CD4-positive, alpha-beta memory T cell (primary cell): ENCODE data around the gene STOM. TPM values are rescaled to one million over a fixed set of nuclear protein-coding genes. Genes with fewer than 3 reads are reported as not detected.

Experiments
- CTCF ChIA-PET: fragments of 350-600 bp; sonication (Branson Sonifier 250); formaldehyde crosslinking; loops from one replicate; lab custom pipeline; 2021; ENCODE audit warnings: inconsistent platforms; ENCODE audit not compliant: partially characterized antibody; lab: Charles Lee
- POLR2A ChIA-PET: fragments of 350-600 bp; sonication (Branson Sonifier 250); formaldehyde crosslinking; loops from one replicate; lab custom pipeline; 2021; ENCODE audit not compliant: partially characterized antibody; lab: Charles Lee
- DNase-seq, 5 donors: peaks; one replicate each; pipeline versions ENCODE4 v3.0.0 to v3.0.0-alpha.2; 2020 to 2022; ENCODE audit warnings: mixed read lengths in 1 of 5
- H3K27ac ChIP-seq: one replicate; pipeline ENCODE4 v1.7.0; 2013; ENCODE audit warnings: low read depth, low read length
- H3K27me3 ChIP-seq: 2 replicates; pipeline ENCODE4 v1.7.0; 2013; ENCODE audit warnings: mild to moderate bottlenecking, low read length, moderate library complexity; ENCODE audit not compliant: insufficient read depth
- H3K36me3 ChIP-seq: 2 replicates; pipeline ENCODE4 v1.7.0; 2013; ENCODE audit warnings: mild to moderate bottlenecking, low read length, moderate library complexity; ENCODE audit not compliant: insufficient read depth
- H3K4me1 ChIP-seq: 2 replicates; pipeline ENCODE4 v1.7.0; 2013; ENCODE audit warnings: mild to moderate bottlenecking, low read length, moderate library complexity; ENCODE audit not compliant: insufficient read depth
- H3K4me3 ChIP-seq, 2 donors: one replicate each; pipeline ENCODE4 v1.7.0; 2013; ENCODE audit warnings: low read length in 2 of 2, mild to moderate bottlenecking in 1 of 2
- H3K9me3 ChIP-seq, 2 donors: one replicate each; pipeline ENCODE4 v1.7.0; 2013; ENCODE audit warnings: low read length in 2 of 2, control low read depth in 1 of 2; ENCODE audit not compliant: control insufficient read depth in 1 of 2
- H3K27ac Mint-ChIP-seq, 7 donors: one replicate each; pipeline ENCODE4 v1.8.0; 2020 to 2021; ENCODE audit warnings: mixed read lengths in 7 of 7, mild to moderate bottlenecking in 6 of 7, inconsistent platforms in 3 of 7, moderate library complexity in 3 of 7
- H3K27me3 Mint-ChIP-seq, 2 donors: one replicate each; pipeline ENCODE4 v1.8.0; 2020 to 2021; ENCODE audit warnings: mixed read lengths in 2 of 2
- H3K36me3 Mint-ChIP-seq, 2 donors: one replicate each; pipeline ENCODE4 v1.8.0; 2020 to 2021; ENCODE audit warnings: mixed read lengths in 2 of 2, inconsistent platforms in 1 of 2, mild to moderate bottlenecking in 1 of 2
- H3K4me1 Mint-ChIP-seq, 4 donors: one replicate each; pipeline ENCODE4 v1.8.0; 2020 to 2021; ENCODE audit warnings: mixed read lengths in 4 of 4, mild to moderate bottlenecking in 1 of 4
- H3K4me3 Mint-ChIP-seq, 8 donors: one replicate each; pipeline ENCODE4 v1.8.0; 2020 to 2021; ENCODE audit warnings: mixed read lengths in 8 of 8, mild to moderate bottlenecking in 7 of 8, moderate library complexity in 6 of 8, inconsistent platforms in 3 of 8
- H3K9me3 Mint-ChIP-seq, 8 donors: one replicate each; pipeline ENCODE4 v1.8.0; 2020 to 2021; ENCODE audit warnings: mixed read lengths in 8 of 8, mild to moderate bottlenecking in 5 of 8, inconsistent platforms in 3 of 8, moderate library complexity in 1 of 8
- intact Hi-C: fragments of 100-400 bp; cut with micrococcal nuclease; formaldehyde crosslinking; loops from one replicate; pipeline ENCODE4 v1.15.1; 2023
- polyA plus RNA-seq, 2 donors: library from polyadenylated mRNA; unstranded; fragments of 300-500 nt; fragmentation: Illumina TruSeq; gene quantifications; one replicate each; pipeline ENCODE4 v1.2.3, GENCODE V29; 2021
- total RNA-seq, 2 experiments: library from RNA; stranded (reverse); gene quantifications; one replicate each; pipeline ENCODE4 v1.2.3, GENCODE V29; 2021

Gene STOM
- total and polyA plus RNA-seq, 4 experiments from 2014 or later = 81.2 to 254 (median 135) TPM

DNA sequence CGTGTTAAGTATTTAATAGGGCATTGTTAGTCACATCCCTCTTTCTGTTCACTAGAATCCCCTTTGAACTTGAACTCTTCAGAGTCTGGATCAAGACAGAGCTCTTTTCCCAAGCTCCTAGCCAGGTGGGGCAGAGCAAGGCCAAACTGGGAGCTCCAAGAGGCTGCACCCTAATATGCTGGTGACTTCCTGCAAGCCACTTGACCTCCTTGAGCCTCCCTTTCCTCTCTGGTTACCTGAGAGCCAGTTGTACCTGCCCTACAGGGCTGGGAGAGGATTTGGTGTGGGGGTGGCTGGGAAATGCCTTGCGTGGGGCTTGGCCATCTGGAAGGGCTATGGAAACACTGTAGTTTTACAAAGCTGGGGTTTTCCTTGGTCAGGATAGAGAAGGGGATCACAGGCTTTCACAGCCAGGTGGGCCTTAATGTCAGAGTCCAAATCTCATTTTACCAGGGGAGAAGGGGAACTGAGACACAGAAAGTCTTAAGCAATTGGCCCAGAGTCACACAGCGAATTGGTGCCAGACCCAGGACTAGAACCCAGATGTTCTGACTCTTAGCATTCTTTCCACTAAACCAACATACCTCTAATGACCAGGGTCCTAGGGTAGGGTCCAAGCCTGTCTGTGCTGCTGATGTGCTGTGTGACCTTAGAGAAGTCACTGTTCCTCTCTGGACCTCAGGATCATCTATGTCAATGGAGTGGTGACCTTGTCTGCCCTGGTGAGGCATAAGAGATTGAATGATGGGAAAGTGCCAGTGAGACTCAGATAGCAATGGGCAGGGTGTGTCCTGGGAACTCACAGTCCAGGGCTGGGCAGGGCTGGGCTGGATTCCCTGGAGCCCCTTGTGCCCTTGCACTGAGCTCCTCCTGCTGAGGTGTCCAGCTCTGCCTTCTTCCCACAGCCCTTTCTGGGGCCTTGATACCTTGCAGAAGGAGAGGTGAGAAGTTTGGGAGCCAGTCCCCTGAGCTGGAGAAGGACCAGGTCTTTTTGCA lies 66.3 kb downstream of the STOM start:
- ChIA-PET POLR2A (no interaction called here), CTCF (interaction anchor here (1.5 kb wide), 1 partner anchor 16 kb away, joined by 6 read pairs; no protein-coding TSS in a partner anchor)
- peaks cover 9 to 13% (median 11%) of the 10 kb centered on the region in 4 donors for H3K4me1 Mint-ChIP-seq
- no peaks in the 10 kb centered on the region for H3K9me3 Mint-ChIP-seq
- H3K27ac ChIP-seq = no peak overlapping the region
- H3K9me3 ChIP-seq = no peaks in the 10 kb centered on the region
- no peaks in the 10 kb centered on the region for H3K36me3 ChIP-seq
- no peak overlapping the region for H3K4me3 Mint-ChIP-seq
- peaks cover 0 to 19% of the 10 kb centered on the region in 2 donors for H3K36me3 Mint-ChIP-seq
- no peaks in the 10 kb centered on the region for H3K27me3 ChIP-seq
- DNase-seq = no peak
- intact Hi-C loops = no loop called here
- peaks cover 9 to 13% of the 10 kb centered on the region in 2 donors for H3K27me3 Mint-ChIP-seq
- H3K4me1 ChIP-seq = peaks cover 6% of the 10 kb centered on the region
- no peak overlapping the region for H3K4me3 ChIP-seq
- no peak overlapping the region for H3K27ac Mint-ChIP-seq

DNA sequence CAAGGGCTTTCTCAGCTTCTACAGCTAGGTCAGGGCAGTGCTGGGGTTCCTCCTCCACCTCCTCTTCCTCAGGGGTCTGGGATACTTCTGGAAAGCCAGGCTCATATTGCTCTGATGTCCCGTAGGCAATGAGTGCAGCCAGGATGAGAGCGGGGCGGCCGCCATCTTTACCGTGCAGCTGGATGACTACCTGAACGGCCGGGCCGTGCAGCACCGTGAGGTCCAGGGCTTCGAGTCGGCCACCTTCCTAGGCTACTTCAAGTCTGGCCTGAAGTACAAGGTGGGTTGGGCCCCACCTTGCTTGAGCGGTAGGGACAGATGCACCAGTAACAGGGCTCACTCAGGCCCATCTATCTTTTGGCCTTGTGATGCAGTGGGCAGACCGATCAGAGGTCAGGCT lies 67.3 kb downstream of the STOM start:
- CTCF ChIA-PET = interaction anchor here (1.5 kb wide), 1 partner anchor 17 kb away, joined by 6 read pairs; no protein-coding TSS in a partner anchor
- H3K27me3 ChIP-seq = no peaks in the 10 kb centered on the region
- H3K36me3 ChIP-seq = no peaks in the 10 kb centered on the region
- H3K27ac Mint-ChIP-seq = no peak overlapping the region
- POLR2A ChIA-PET = no interaction called here
- H3K36me3 Mint-ChIP-seq = peaks cover 0 to 19% of the 10 kb centered on the region in 2 donors
- no peak for DNase-seq
- no peaks in the 10 kb centered on the region for H3K9me3 ChIP-seq
- H3K4me1 ChIP-seq = peaks cover 9% of the 10 kb centered on the region
- no peaks in the 10 kb centered on the region for H3K9me3 Mint-ChIP-seq
- H3K4me1 Mint-ChIP-seq = peaks cover 14 to 16% (median 15%) of the 10 kb centered on the region in 4 donors
- H3K27me3 Mint-ChIP-seq = peaks cover 10 to 15% of the 10 kb centered on the region in 2 donors
- H3K4me3 ChIP-seq = no peak overlapping the region
- intact Hi-C loops = no loop called here
- no peak overlapping the region for H3K27ac ChIP-seq
- no peak overlapping the region for H3K4me3 Mint-ChIP-seq

GRCh38 chr9:121302341-121302740 lies 67.7 kb downstream of the STOM start:
- H3K27ac Mint-ChIP-seq = peak overlapping the region in 1 of 7 donors; percentile 61
- intact Hi-C loops = no loop called here
- Histone ChIP-seq H3K4me1 (peaks cover 9% of the 10 kb centered on the region), H3K4me3 (no peak overlapping the region), H3K36me3 (no peaks in the 10 kb centered on the region), H3K27ac (no peak overlapping the region), H3K9me3 (no peaks in the 10 kb centered on the region), H3K27me3 (no peaks in the 10 kb centered on the region)
- peaks cover 0 to 19% of the 10 kb centered on the region in 2 donors for H3K36me3 Mint-ChIP-seq
- peaks cover 10 to 15% of the 10 kb centered on the region in 2 donors for H3K27me3 Mint-ChIP-seq
- ChIA-PET CTCF (interaction anchor here (1.5 kb wide), 1 partner anchor 17 kb away, joined by 6 read pairs; no protein-coding TSS in a partner anchor), POLR2A (no interaction called here)
- peak overlapping the region in 1 of 8 donors; percentile 25 for H3K4me3 Mint-ChIP-seq
- peaks cover 14 to 16% (median 15%) of the 10 kb centered on the region in 4 donors for H3K4me1 Mint-ChIP-seq
- no peaks in the 10 kb centered on the region for H3K9me3 Mint-ChIP-seq
- no peak for DNase-seq

GRCh38 chr9:121301881-121302286 lies 68.2 kb downstream of the STOM start:
- H3K4me3 Mint-ChIP-seq = no peak overlapping the region
- H3K9me3 Mint-ChIP-seq = no peaks in the 10 kb centered on the region
- Histone ChIP-seq H3K9me3 (no peaks in the 10 kb centered on the region), H3K27ac (no peak overlapping the region), H3K4me1 (peaks cover 9% of the 10 kb centered on the region), H3K4me3 (no peak overlapping the region), H3K27me3 (no peaks in the 10 kb centered on the region), H3K36me3 (no peaks in the 10 kb centered on the region)
- peak overlapping the region in 1 of 7 donors; percentile 61 for H3K27ac Mint-ChIP-seq
- POLR2A ChIA-PET = no interaction called here
- intact Hi-C loops = no loop called here
- H3K36me3 Mint-ChIP-seq = peaks cover 0 to 19% of the 10 kb centered on the region in 2 donors
- no peak for DNase-seq
- peaks cover 10 to 15% of the 10 kb centered on the region in 2 donors for H3K27me3 Mint-ChIP-seq
- CTCF ChIA-PET = interaction anchor here (1.5 kb wide), 1 partner anchor 18 kb away, joined by 6 read pairs; no protein-coding TSS in a partner anchor
- peaks cover 14 to 16% (median 15%) of the 10 kb centered on the region in 4 donors for H3K4me1 Mint-ChIP-seq

GRCh38 chr9:121300283-121301119 lies 69.5 kb downstream of the STOM start:
- H3K4me1 ChIP-seq = peaks cover 9% of the 10 kb centered on the region
- no peaks in the 10 kb centered on the region for H3K36me3 ChIP-seq
- intact Hi-C loops = no loop called here
- Mint-ChIP-seq H3K36me3 (peaks cover 0 to 19% of the 10 kb centered on the region in 2 donors), H3K4me1 (peaks cover 14 to 16% (median 15%) of the 10 kb centered on the region in 4 donors), H3K9me3 (no peaks in the 10 kb centered on the region), H3K4me3 (peak overlapping the region; percentile 63 to 87 (median 81)), H3K27ac (peak overlapping the region in 3 of 7 donors; percentile 38 to 74 (median 58)), H3K27me3 (peaks cover 10 to 15% of the 10 kb centered on the region in 2 donors)
- no peak overlapping the region for H3K4me3 ChIP-seq
- no peak overlapping the region for H3K27ac ChIP-seq
- ChIA-PET CTCF (no interaction called here), POLR2A (no interaction called here)
- H3K9me3 ChIP-seq = no peaks in the 10 kb centered on the region
- no peak for DNase-seq
- H3K27me3 ChIP-seq = no peaks in the 10 kb centered on the region

DNA sequence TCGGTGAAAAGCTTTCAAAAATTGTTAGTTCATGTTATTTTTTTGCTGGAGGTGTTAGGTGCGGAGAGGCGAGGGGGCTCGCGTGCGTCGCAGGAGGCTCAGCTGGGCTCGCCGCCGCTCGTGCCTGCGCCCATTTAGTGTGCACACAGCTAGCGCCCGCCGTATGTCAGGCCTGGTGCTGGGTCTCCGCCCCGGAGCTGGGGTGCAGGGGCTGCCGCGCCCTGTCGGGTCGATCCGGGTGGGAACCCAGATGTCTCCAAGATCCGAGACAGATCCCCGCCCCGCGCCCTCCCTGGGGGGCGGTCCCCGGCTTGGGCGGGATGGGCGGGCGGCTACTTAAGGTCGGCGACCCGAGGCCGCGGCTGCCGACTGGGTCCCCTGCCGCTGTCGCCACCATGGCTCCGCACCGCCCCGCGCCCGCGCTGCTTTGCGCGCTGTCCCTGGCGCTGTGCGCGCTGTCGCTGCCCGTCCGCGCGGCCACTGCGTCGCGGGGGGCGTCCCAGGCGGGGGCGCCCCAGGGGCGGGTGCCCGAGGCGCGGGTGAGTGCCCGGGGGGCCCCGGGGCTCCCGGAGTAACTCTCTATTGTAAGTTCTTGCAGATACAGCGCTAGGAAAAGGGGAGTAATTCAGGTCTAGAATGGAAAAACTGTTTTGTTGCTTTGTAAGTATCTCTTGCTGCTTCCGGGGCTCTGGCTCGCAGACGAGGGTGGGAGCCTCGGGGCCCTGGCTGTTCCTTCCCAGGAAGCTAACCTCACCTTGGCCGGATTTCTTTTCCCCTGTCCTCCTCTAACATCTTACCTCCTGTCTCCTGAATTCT lies 70.4 kb downstream of the STOM start:
- peak in 2 of 5 donors; percentile 10 to 18 for DNase-seq
- intact Hi-C loops = no loop called here

More for the DNA sequence above, 70.4 kb downstream of the STOM start:
- Mint-ChIP-seq H3K27me3 (peaks cover 10 to 15% of the 10 kb centered on the region in 2 donors), H3K27ac (peak overlapping the region in 1 of 7 donors; percentile 38), H3K9me3 (no peaks in the 10 kb centered on the region), H3K4me3 (peak overlapping the region; percentile 70 to 87 (median 81)), H3K4me1 (peaks cover 14 to 18% (median 15%) of the 10 kb centered on the region in 4 donors), H3K36me3 (peaks cover 0 to 27% of the 10 kb centered on the region in 2 donors)
- H3K36me3 ChIP-seq = no peaks in the 10 kb centered on the region
- H3K4me1 ChIP-seq = peaks cover 9% of the 10 kb centered on the region
- no peak overlapping the region for H3K27ac ChIP-seq
- ChIA-PET CTCF (interaction anchor here (0.8 to 1.4 kb wide), 3 partner anchors 20 to 75 kb away, joined by 3 to 5 read pairs (median 5); no protein-coding TSS in a partner anchor), POLR2A (no interaction called here)
- no peak overlapping the region for H3K4me3 ChIP-seq
- no peaks in the 10 kb centered on the region for H3K27me3 ChIP-seq
- no peaks in the 10 kb centered on the region for H3K9me3 ChIP-seq
